Osteoblast (primary cell): ENCODE results near the gene FAM169A. TPM values are rescaled to one million over a fixed set of nuclear protein-coding genes. Genes with fewer than 3 reads are reported as not detected.
"Not testable (repeated sequence)": the region's sequence is repeated elsewhere in the genome, so short reads cannot be mapped to it uniquely, and the experiment has no call there.

Experiments used
- DNase-seq: peaks from one replicate; pipeline ENCODE4 v3.0.0; 2011; ENCODE audit warnings: low spot score, mixed read lengths; ENCODE audit not compliant: insufficient read length; ENCODE audit errors: missing footprints
- H2AFZ ChIP-seq: 2 replicates; pipeline ENCODE4 v1.6.0; 2011; ENCODE audit warnings: mild to moderate bottlenecking, low read length
- H3K27ac ChIP-seq: 2 replicates; pipeline ENCODE4 v1.5.1; 2011; ENCODE audit warnings: mild to moderate bottlenecking, low read depth, low read length, moderate library complexity
- H3K27me3 ChIP-seq: 2 replicates; pipeline ENCODE4 v1.6.0; 2012; ENCODE audit warnings: mild to moderate bottlenecking, control low read depth, inconsistent platforms, low read length, moderate library complexity; ENCODE audit not compliant: insufficient read depth
- H3K36me3 ChIP-seq: 2 replicates; pipeline ENCODE4 v1.5.1; 2011; ENCODE audit warnings: mild to moderate bottlenecking, low read length, control low read depth, moderate library complexity; ENCODE audit not compliant: insufficient read depth
- H3K4me1 ChIP-seq: 2 replicates; pipeline ENCODE4 v1.5.1; 2011; ENCODE audit warnings: mild to moderate bottlenecking, low read length, control low read depth, moderate library complexity; ENCODE audit not compliant: insufficient read depth
- H3K4me2 ChIP-seq: 2 replicates; pipeline ENCODE4 v1.6.0; 2011; ENCODE audit warnings: mild to moderate bottlenecking, low read length; ENCODE audit not compliant: insufficient read depth
- H3K4me3 ChIP-seq: fragments of 200-600 bp; sonication (generic); 3 replicates; pipeline ENCODE4 v1.5.1; 2012; ENCODE audit warnings: mild to moderate bottlenecking, low read length, inconsistent platforms; ENCODE audit not compliant: insufficient read depth
- H3K79me2 ChIP-seq: 2 replicates; pipeline ENCODE4 v1.6.0; 2012; ENCODE audit warnings: mild to moderate bottlenecking, low read length, control low read depth, inconsistent platforms; ENCODE audit not compliant: insufficient read depth
- H3K9me3 ChIP-seq: 2 replicates; pipeline ENCODE4 v1.5.1; 2011; ENCODE audit warnings: low read depth, low read length, control low read depth
- H4K20me1 ChIP-seq: 2 replicates; pipeline ENCODE4 v1.6.0; 2012; ENCODE audit warnings: mild to moderate bottlenecking, low read length, control low read depth; ENCODE audit not compliant: insufficient read depth
- total RNA-seq: library from RNA; depleted of rRNA; stranded (reverse); fragments of >200 nt; gene quantifications from 2 replicates; pipeline ENCODE4 v1.2.3, GENCODE V29; 2012
- TF ChIP-seq, protein P1 (sequence below): IDR thresholded peaks from 2 replicates; pipeline ENCODE4 v1.5.1; 2011; ENCODE audit warnings: mild to moderate bottlenecking, low read depth, low read length, moderate library complexity; ENCODE audit errors: extremely low read depth

FAM169A gene
- total RNA-seq, 1 donor: under 0.01 TPM

DNA sequence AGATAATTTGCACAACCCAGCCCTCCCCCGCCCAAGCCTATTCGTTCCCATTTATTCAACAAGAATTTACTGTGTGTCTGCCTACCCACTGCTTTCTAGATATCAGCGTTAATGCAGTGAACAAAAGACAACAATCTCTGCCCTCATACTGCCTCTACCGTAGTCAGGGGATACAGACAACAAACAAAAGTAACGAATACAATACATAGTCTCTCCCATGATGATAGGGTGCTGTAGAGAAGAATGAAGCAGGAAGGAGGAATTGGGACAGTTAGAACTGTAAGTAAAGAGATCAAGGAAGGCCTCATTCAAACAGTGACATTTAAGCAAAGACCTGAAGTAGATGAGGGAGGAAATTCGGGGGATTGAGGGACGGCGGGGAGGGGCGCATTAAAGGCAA is 101.0 kb downstream of the FAM169A start:
- H3K36me3 ChIP-seq: peaks cover 15% of the 10 kb centered on the region
- H3K27ac ChIP-seq: peak overlapping the region; percentile 22
- H3K4me3 ChIP-seq: no peak overlapping the region
- no peaks in the 10 kb centered on the region for H3K9me3 ChIP-seq
- DNase-seq: peak; percentile 66
- H3K4me1 ChIP-seq: peaks cover 41% of the 10 kb centered on the region
- no peaks in the 10 kb centered on the region for H4K20me1 ChIP-seq
- H3K79me2 ChIP-seq: peaks cover 66% of the 10 kb centered on the region
- H2AFZ ChIP-seq: no peak overlapping the region
- TF ChIP-seq, protein P1, sequence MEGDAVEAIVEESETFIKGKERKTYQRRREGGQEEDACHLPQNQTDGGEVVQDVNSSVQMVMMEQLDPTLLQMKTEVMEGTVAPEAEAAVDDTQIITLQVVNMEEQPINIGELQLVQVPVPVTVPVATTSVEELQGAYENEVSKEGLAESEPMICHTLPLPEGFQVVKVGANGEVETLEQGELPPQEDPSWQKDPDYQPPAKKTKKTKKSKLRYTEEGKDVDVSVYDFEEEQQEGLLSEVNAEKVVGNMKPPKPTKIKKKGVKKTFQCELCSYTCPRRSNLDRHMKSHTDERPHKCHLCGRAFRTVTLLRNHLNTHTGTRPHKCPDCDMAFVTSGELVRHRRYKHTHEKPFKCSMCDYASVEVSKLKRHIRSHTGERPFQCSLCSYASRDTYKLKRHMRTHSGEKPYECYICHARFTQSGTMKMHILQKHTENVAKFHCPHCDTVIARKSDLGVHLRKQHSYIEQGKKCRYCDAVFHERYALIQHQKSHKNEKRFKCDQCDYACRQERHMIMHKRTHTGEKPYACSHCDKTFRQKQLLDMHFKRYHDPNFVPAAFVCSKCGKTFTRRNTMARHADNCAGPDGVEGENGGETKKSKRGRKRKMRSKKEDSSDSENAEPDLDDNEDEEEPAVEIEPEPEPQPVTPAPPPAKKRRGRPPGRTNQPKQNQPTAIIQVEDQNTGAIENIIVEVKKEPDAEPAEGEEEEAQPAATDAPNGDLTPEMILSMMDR: no peak
- H3K27me3 ChIP-seq: no peaks in the 10 kb centered on the region
- peak overlapping the region; percentile 100 for H3K4me2 ChIP-seq

DNA sequence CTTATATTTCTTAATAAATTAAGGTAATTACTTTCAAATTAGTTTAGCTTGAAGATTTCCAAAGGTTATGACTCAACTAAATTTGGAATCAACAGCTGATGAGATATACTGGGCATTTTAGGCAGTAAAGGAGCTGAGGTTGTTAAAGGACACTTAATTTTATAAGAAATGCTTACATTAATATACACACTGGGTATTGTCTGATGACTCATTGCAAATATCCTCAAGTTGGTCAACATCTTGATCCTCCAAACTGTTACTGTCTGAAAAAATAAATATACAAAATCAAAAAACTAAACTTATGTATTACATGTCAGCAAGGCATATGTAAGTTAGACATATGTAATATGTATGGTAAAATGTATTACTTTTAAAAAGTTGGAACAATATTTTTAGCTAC is 102.7 kb downstream of the FAM169A start:
- DNase-seq: no peak

DNA sequence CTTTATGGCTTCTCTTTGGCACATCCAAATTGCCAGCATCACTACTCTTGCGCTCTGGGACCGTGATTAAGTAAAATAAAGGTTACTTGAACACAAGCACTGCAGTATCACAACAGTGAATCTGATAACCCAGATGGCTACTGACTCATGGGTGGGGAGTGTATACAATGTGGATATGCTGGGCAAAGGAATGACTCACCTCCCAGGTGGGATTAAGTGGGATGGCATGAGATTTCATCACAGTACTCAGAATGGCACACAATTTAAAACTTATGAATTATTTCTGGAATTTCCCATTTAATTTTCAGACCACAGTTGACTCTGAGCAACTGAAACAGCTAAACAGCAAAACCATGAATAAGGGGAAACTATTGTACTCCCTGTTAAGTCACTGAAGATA is 103.6 kb downstream of the FAM169A start:
- Histone ChIP-seq H3K79me2 (peaks cover 56% of the 10 kb centered on the region), H3K9me3 (no peaks in the 10 kb centered on the region), H3K4me1 (peaks cover 33% of the 10 kb centered on the region), H3K4me2 (peak overlapping the region; percentile 23), H3K27ac (peak overlapping the region; percentile 58), H4K20me1 (no peaks in the 10 kb centered on the region), H3K4me3 (no peak overlapping the region), H3K36me3 (peaks cover 17% of the 10 kb centered on the region), H2AFZ (no peak overlapping the region), H3K27me3 (no peaks in the 10 kb centered on the region)
- TF ChIP-seq, protein P1: no peak
- DNase-seq: no peak

More for the DNA sequence above, 102.7 kb downstream of the FAM169A start:
- Histone ChIP-seq H3K79me2 (peaks cover 65% of the 10 kb centered on the region), H3K27me3 (no peaks in the 10 kb centered on the region), H4K20me1 (no peaks in the 10 kb centered on the region), H3K4me1 (peaks cover 41% of the 10 kb centered on the region), H3K9me3 (no peaks in the 10 kb centered on the region), H3K4me2 (no peak overlapping the region), H3K36me3 (peaks cover 8% of the 10 kb centered on the region), H2AFZ (no peak overlapping the region), H3K27ac (no peak overlapping the region), H3K4me3 (no peak overlapping the region)
- TF ChIP-seq, protein P1: no peak

DNA sequence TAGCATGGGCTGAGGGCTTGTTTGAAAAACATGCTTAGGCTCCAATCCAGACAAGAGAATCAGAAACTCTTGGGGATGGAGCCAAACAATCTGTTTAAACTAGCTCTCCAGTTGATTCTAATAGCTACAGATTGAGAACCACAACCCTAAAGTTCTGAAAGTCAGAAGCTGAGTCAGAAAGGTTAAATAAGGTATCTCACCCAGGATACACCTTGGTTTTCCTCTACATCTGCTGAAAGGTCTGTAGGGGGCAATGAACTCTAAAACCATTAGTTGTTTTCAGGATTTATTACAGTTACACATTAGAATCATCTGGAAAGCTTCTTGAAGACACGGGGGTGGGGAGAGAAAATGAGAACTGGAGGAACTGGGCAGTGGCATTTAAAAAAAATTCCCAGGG is 104.9 kb downstream of the FAM169A start:
- H3K36me3 ChIP-seq: peaks cover 31% of the 10 kb centered on the region
- H2AFZ ChIP-seq: no peak overlapping the region
- no peak for DNase-seq
- TF ChIP-seq, protein P1: no peak
- peaks cover 33% of the 10 kb centered on the region for H3K4me1 ChIP-seq
- H3K4me3 ChIP-seq: no peak overlapping the region
- H4K20me1 ChIP-seq: no peaks in the 10 kb centered on the region
- peaks cover 47% of the 10 kb centered on the region for H3K79me2 ChIP-seq
- no peak overlapping the region for H3K27ac ChIP-seq
- H3K4me2 ChIP-seq: no peak overlapping the region
- no peaks in the 10 kb centered on the region for H3K27me3 ChIP-seq
- peaks cover 2% of the 10 kb centered on the region for H3K9me3 ChIP-seq

DNA sequence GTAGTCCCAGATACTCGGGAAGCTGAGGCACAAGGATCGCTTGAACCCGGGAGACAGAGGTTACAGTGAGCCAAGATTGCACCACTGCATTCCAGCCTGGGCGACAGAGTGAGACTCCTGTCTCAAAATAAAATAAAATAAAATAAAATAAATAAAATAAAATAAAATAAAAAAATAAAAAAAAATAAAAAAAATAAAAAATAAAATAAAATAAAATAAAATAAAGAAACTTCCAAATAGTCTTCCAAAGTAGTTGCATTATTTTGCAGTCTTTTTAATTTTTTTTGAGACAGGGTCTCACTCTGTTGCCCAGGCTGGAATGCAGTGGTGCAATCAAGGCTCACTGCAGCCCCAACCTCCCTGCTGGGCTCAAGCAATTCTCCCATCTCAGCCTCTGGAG is 117.4 kb downstream of the FAM169A start:
- not testable (repeated sequence) for H3K9me3 ChIP-seq, H2AFZ ChIP-seq, H3K4me1 ChIP-seq, H3K27ac ChIP-seq, H3K79me2 ChIP-seq, DNase-seq, H3K4me3 ChIP-seq, H3K4me2 ChIP-seq, H3K27me3 ChIP-seq, H4K20me1 ChIP-seq
- H3K36me3 ChIP-seq: peaks cover 36% of the 10 kb centered on the region
